ENCODE data around the gene NOXA1.
"Not testable (repeated sequence)": the region's sequence is repeated elsewhere in the genome, so short reads cannot be mapped to it uniquely, and the experiment has no call there.

The NOXA1 gene

GRCh38 chr9:137466389-137467085 lies 43.3 kb downstream of the NOXA1 start:
- DNase-seq: not testable (repeated sequence)

DNA sequence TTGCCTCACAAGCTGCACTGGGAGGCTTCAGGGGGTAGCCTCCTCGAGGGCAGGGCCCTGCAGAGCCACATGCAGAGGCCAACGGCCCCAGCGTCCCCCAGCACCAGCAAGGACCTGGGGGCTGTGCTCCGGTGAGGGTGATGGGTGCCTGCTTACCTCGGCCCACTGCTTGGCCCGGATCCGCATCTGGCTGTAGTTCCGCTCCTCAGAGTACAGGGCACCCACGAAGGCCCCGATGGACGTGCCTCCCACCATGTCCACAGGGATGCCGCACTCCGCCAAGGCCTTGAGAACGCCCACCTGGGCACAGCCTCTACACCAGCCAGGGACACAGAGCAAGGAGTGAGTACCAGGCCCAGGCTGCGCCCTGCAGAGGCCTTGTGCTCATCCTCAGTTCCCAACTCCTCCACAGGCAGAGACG lies 44.0 kb downstream of the NOXA1 start:
- no peak for DNase-seq

GRCh38 chr9:137467896-137468295 lies 44.7 kb downstream of the NOXA1 start:
- no peak for DNase-seq

- DNase-seq: no peak
Observed at GRCh38 chr9:137470785-137471184, 47.6 kb downstream of the NOXA1 start.

GRCh38 chr9:137474271-137474670 lies 51.1 kb downstream of the NOXA1 start:
- DNase-seq: no peak

DNA sequence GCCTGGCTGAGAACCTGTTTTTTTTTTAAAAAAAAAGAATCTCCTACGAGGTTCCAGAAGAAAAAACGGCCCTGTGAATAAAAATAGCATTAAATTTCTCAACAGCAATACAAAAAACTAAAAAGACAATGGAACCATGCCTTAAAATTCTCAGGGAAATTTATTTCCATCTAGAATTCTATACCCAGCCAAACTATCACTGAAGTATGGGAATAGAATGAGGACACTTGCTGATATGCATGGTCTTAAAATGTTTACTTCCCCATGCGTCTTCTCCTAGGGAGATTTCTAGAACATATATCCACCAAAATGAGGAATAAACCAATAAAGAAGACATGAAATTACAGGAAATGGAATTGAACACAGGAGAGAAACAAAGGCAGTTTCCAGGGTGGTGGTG lies 52.5 kb downstream of the NOXA1 start:
- no peak for DNase-seq

DNA sequence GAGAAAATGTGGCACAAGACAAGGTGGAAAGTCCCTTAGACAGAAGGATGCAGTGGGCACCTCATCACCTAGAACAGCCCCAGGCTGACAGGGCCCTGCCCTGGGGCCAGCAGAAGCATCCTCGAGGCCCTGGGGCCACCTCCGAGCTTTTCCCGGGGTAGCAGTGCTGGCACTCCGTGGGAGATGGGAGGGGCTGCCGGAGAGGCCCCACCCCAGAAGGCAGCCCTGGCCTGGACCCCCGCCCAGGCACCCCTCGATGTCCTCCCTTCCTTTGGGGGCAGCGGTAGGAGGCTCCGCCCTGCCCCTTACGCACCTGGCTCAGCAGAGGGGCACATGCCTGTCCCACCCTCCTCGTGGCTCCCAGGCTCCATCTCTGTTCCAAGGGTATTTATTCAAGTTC lies 53.7 kb downstream of the NOXA1 start:
- no peak for DNase-seq

- no peak for DNase-seq
Observed at GRCh38 chr9:137477778-137478612, 54.8 kb downstream of the NOXA1 start.

DNA sequence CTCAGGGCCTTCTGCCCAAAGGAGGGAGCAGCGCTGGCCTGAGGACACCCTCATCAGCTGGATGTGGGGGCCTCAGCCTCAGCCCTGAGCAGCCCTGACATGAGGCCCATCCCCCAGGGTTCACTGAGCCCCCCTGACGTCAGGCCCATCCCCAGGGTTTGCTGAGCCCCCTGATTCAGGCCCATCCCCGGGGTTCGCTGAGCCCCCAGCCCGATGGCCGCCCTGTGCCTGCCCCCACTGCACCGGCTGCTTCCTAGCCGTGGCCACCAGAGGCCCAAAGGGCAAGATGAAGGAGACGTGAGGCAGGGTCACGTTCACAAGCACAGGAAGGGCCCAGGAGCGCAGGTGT lies 55.4 kb downstream of the NOXA1 start:
- no peak for DNase-seq

- DNase-seq: no peak
Observed at GRCh38 chr9:137478962-137479861, 56.0 kb downstream of the NOXA1 start.

GRCh38 chr9:137479892-137480685 lies 56.9 kb downstream of the NOXA1 start:
- DNase-seq: no peak

- no peak for DNase-seq
Observed at GRCh38 chr9:137480686-137481683, 57.8 kb downstream of the NOXA1 start.

DNA sequence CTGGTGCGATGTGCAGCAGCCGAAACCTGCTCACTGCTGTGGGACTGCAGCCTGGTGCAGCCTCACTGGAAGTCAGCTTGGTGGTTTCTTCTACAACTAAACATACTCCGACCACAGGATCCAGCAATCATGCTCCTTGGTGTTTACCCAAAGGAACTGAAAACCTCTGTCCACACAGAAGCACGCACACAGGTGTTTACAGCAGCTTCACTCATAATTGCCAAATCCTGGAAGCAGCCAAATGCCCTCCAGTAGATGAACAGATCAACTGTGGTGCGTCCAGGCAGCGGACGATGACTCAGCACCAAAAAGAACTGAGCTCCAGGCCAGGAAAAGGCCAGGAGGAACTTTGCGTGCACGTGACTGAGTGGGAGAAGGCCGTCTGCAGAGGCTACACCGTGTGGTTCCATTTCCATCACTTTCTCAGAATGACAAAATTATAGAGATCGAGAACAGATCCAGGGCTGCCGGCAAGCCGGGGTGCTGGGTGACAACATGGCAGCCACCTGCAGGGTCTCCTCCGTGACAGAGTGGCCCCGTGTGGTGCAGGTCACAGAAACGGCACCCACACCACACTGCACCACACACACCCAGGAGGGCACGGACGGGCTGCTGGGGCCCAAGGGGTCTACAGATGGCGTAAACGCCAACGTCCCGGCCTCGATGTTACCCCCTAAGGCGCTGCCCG lies 59.0 kb downstream of the NOXA1 start:
- DNase-seq: no peak

Measured in activated gamma-delta T cell (primary cell).